ENCODE results near the gene APLP2.

DNA sequence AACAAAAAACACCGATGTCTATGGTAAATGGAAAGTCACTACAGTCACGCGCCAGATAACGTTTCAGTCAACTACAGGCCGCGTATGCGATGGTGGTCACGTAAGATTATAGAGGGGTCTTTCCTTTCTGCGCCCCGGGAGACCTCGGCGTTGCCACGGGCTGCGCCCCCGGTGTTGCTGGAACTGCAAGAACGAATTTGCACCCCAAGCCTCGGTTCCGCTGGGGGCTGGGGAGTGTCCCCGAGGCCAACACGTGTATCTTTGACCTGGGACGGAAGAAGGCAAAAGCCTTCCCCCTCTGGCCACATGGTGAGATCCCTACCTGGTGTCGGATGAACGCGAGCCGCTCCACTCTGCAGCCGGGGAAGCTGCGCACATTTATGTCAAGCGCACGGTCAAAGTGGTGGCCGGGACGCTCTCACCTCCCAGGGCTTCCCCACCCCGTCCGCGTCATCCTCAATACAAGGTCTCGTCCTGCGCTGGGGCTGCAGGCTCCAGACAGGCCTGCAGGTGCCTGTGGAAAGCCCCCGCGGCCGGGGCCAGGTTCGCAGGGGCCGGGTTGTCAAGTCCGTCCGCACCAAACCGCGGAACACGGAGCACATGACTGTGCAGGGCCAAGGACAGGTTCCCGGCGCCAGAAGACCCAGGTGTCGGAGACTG is 29.3 kb upstream of the APLP2 start:
- TF ChIP-seq, protein P1, sequence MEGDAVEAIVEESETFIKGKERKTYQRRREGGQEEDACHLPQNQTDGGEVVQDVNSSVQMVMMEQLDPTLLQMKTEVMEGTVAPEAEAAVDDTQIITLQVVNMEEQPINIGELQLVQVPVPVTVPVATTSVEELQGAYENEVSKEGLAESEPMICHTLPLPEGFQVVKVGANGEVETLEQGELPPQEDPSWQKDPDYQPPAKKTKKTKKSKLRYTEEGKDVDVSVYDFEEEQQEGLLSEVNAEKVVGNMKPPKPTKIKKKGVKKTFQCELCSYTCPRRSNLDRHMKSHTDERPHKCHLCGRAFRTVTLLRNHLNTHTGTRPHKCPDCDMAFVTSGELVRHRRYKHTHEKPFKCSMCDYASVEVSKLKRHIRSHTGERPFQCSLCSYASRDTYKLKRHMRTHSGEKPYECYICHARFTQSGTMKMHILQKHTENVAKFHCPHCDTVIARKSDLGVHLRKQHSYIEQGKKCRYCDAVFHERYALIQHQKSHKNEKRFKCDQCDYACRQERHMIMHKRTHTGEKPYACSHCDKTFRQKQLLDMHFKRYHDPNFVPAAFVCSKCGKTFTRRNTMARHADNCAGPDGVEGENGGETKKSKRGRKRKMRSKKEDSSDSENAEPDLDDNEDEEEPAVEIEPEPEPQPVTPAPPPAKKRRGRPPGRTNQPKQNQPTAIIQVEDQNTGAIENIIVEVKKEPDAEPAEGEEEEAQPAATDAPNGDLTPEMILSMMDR (IDR thresholded peaks at IDR 0.05): no peak
- no peak for TF ChIP-seq ETV6 (CRISPR knock-in tag; IDR thresholded peaks at IDR 0.05)
- TF ChIP-seq SMAD3 (CRISPR knock-in tag; IDR thresholded peaks at IDR 0.05; ENCODE audit: borderline replicate concordance): no peak
- no peak for TF ChIP-seq HMGA2 (CRISPR knock-in tag; IDR thresholded peaks at IDR 0.05)
- TF ChIP-seq CREB1 (CRISPR knock-in tag; IDR thresholded peaks at IDR 0.05): no peak
- TF ChIP-seq ELF4 (CRISPR knock-in tag; IDR thresholded peaks at IDR 0.05; ENCODE audit: low read depth): no peak
- TF ChIP-seq KAT7 (CRISPR knock-in tag; IDR thresholded peaks at IDR 0.05; ENCODE audit: borderline replicate concordance): no peak
- TF ChIP-seq SMAD4 (CRISPR knock-in tag; IDR thresholded peaks at IDR 0.05): no peak
- TF ChIP-seq, protein P2, sequence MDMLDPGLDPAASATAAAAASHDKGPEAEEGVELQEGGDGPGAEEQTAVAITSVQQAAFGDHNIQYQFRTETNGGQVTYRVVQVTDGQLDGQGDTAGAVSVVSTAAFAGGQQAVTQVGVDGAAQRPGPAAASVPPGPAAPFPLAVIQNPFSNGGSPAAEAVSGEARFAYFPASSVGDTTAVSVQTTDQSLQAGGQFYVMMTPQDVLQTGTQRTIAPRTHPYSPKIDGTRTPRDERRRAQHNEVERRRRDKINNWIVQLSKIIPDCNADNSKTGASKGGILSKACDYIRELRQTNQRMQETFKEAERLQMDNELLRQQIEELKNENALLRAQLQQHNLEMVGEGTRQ (CRISPR knock-in tag; IDR thresholded peaks at IDR 0.05): no peak
- TF ChIP-seq NFE2L1 (CRISPR knock-in tag; IDR thresholded peaks at IDR 0.05): no peak
- TF ChIP-seq TCF7 (CRISPR knock-in tag; IDR thresholded peaks at IDR 0.05; ENCODE audit: low read depth): no peak

Data from WTC11 (cell line).